Panc1 (cell line): Measurements from ENCODE around the gene TNFSF12.

Source experiments
- CTCF ChIP-seq: fragments of 450-650 bp; IDR thresholded peaks from 2 replicates; pipeline ENCODE4 v1.5.1; 2017; ENCODE audit warnings: mild to moderate bottlenecking
- POLR2AphosphoS5 ChIP-seq: IDR thresholded peaks from 2 replicates; pipeline ENCODE4 v1.6.1; 2012; ENCODE audit warnings: mild to moderate bottlenecking, low read depth, low read length, moderate library complexity
- TCF7L2 ChIP-seq: IDR thresholded peaks from 2 replicates; pipeline ENCODE4 v1.6.1; 2011; ENCODE audit warnings: mild to moderate bottlenecking, low read depth, low read length, inconsistent platforms

GRCh38 chr17:7589204-7589868 is 40.5 kb downstream of the TNFSF12 start:
- TF ChIP-seq CTCF: peak; percentile 79; the same call in 1 of the 2 replicates
- TF ChIP-seq POLR2AphosphoS5: peak; percentile 9; the same call in 1 of the 2 replicates
- no peak for TF ChIP-seq TCF7L2
